Liver (tissue), 9 donors: ENCODE measurements around the gene ARID5B. TPM values are rescaled to one million over a fixed set of nuclear protein-coding genes. Genes with fewer than 3 reads are reported as not detected.

Experiments used
- DNase-seq: peaks from one replicate; pipeline ENCODE4 v3.0.0-alpha.2; 2017; ENCODE audit warnings: low spot score
- H3K27ac ChIP-seq, 2 donors: one replicate each; pipeline ENCODE4 v1.7.0; 2013; ENCODE audit warnings: inconsistent platforms in 2 of 2, low read length in 2 of 2, control low read depth in 1 of 2, low read depth in 1 of 2, mild to moderate bottlenecking in 1 of 2
- H3K27me3 ChIP-seq, 4 donors: one replicate each; pipeline versions ENCODE4 v1.6.1 to v1.7.0; 2013; ENCODE audit warnings: low read length in 3 of 4, inconsistent platforms in 1 of 4, mild to moderate bottlenecking in 1 of 4, moderate library complexity in 1 of 4; ENCODE audit not compliant: control insufficient read depth in 4 of 4, insufficient read depth in 4 of 4
- H3K36me3 ChIP-seq, 4 donors: one replicate each; pipeline versions ENCODE4 v1.6.1 to v1.7.0; 2013; ENCODE audit warnings: low read length in 3 of 4, mild to moderate bottlenecking in 3 of 4, low read depth in 1 of 4, moderate library complexity in 1 of 4; ENCODE audit not compliant: control insufficient read depth in 4 of 4, insufficient read depth in 3 of 4
- H3K4me1 ChIP-seq, 4 donors: one replicate each; pipeline versions ENCODE4 v1.6.1 to v1.7.0; 2013; ENCODE audit warnings: low read length in 3 of 4, mild to moderate bottlenecking in 3 of 4, moderate library complexity in 1 of 4; ENCODE audit not compliant: control insufficient read depth in 4 of 4, insufficient read depth in 4 of 4
- H3K4me3 ChIP-seq, 3 donors: one replicate each; pipeline versions ENCODE4 v1.6.1 to v1.7.0; 2013; ENCODE audit warnings: low read length in 3 of 3, control low read depth in 1 of 3, low read depth in 1 of 3, mild to moderate bottlenecking in 1 of 3
- H3K9ac ChIP-seq, 2 donors: one replicate each; pipeline ENCODE4 v1.7.0; 2013; ENCODE audit warnings: low read length in 2 of 2, mild to moderate bottlenecking in 2 of 2, moderate library complexity in 2 of 2, control low read depth in 1 of 2, low read depth in 1 of 2
- H3K9me3 ChIP-seq, 4 donors: one replicate each; pipeline versions ENCODE4 v1.6.1 to v1.7.0; 2013; ENCODE audit warnings: low read length in 3 of 4; ENCODE audit not compliant: control insufficient read depth in 4 of 4
- ATF3 ChIP-seq: IDR thresholded peaks from 2 replicates; pipeline ENCODE4 v1.6.1; 2016; ENCODE audit warnings: antibody characterized with exemption
- CTCF ChIP-seq: fragments of 150-350 bp; IDR thresholded peaks from 2 replicates; pipeline ENCODE4 v1.5.1; 2017; ENCODE audit warnings: improper control_type of control experiment, low read depth, low read length; ENCODE audit not compliant: missing input control
- EGR1 ChIP-seq, 2 donors: IDR thresholded peaks; 2 replicates each; pipeline ENCODE4 v1.6.1; 2016 to 2018; ENCODE audit warnings: antibody characterized with exemption in 2 of 2, low read depth in 2 of 2
- FOXA1 ChIP-seq: IDR thresholded peaks from 2 replicates; pipeline ENCODE4 v1.6.1; 2016; ENCODE audit warnings: antibody characterized with exemption
- FOXA2 ChIP-seq: IDR thresholded peaks from 2 replicates; pipeline ENCODE4 v1.6.1; 2016; ENCODE audit warnings: antibody characterized with exemption
- GABPA ChIP-seq, 2 donors: IDR thresholded peaks in 1 of 2; conservative IDR thresholded peaks in 1 of 2; 2 replicates each; pipeline ENCODE4 v1.6.1; 2016; ENCODE audit warnings: antibody characterized with exemption in 2 of 2, mild to moderate bottlenecking in 1 of 2, moderate library complexity in 1 of 2
- HNF4A ChIP-seq, 2 donors: conservative IDR thresholded peaks; 2 replicates each; pipeline ENCODE4 v1.6.1; 2016; ENCODE audit warnings: antibody characterized with exemption in 2 of 2, mild to moderate bottlenecking in 2 of 2
- HNF4G ChIP-seq: IDR thresholded peaks from 2 replicates; pipeline ENCODE4 v1.6.1; 2016; ENCODE audit warnings: antibody characterized with exemption
- JUND ChIP-seq, 2 donors: IDR thresholded peaks; 2 replicates each; pipeline ENCODE4 v1.6.1; 2016; ENCODE audit warnings: antibody characterized with exemption in 2 of 2
- NR2F2 ChIP-seq: IDR thresholded peaks from 2 replicates; pipeline ENCODE4 v1.6.1; 2016; ENCODE audit warnings: antibody characterized with exemption
- RAD21 ChIP-seq, 2 donors: IDR thresholded peaks; 2 replicates each; pipeline ENCODE4 v1.6.1; 2016; ENCODE audit warnings: antibody characterized with exemption in 2 of 2, mild to moderate bottlenecking in 2 of 2
- REST ChIP-seq: IDR thresholded peaks from 2 replicates; pipeline ENCODE4 v1.6.1; 2016; ENCODE audit warnings: antibody characterized with exemption, mild to moderate bottlenecking
- RXRA ChIP-seq, 2 donors: IDR thresholded peaks; 2 replicates each; pipeline ENCODE4 v1.6.1; 2017 to 2018; ENCODE audit warnings: antibody characterized with exemption in 2 of 2, mild to moderate bottlenecking in 1 of 2
- SP1 ChIP-seq: IDR thresholded peaks from 2 replicates; pipeline ENCODE4 v1.6.1; 2018; ENCODE audit warnings: antibody characterized with exemption, mild to moderate bottlenecking
- TAF1 ChIP-seq: conservative IDR thresholded peaks from 2 replicates; pipeline ENCODE4 v1.6.1; 2016; ENCODE audit warnings: antibody characterized with exemption, mild to moderate bottlenecking
- YY1 ChIP-seq: IDR thresholded peaks from 2 replicates; pipeline ENCODE4 v1.6.1; 2016; ENCODE audit warnings: antibody characterized with exemption, mild to moderate bottlenecking
- ZBTB33 ChIP-seq: IDR thresholded peaks from 2 replicates; pipeline ENCODE4 v1.6.1; 2016; ENCODE audit warnings: antibody characterized with exemption
- WGBS: extraction: QIAGEN DNeasy Blood & Tissue Kit; methylation state at CpG from one replicate; pipeline ENCODE4 v1.1.7; 2013; 5-methylcytosine and 5-hydroxymethylcytosine counted together
- polyA plus RNA-seq, 2 donors: library from polyadenylated mRNA; stranded (reverse) in 1 of 2; unstranded in 1 of 2; fragments of 200-250 nt in 1 of 2; fragments of >200 nt in 1 of 2; fragmentation: Nextera tagmentation in 1 of 2; extraction: Ambion mirVana in 1 of 2; gene quantifications; one replicate each; pipeline versions ENCODE4 v1.2.1 to v1.2.3, GENCODE V29; 2013 to 2015
- total RNA-seq, 2 donors: library from RNA; depleted of rRNA; stranded (reverse); fragments of >200 nt; gene quantifications; one replicate each; pipeline ENCODE4 v1.2.3, GENCODE V29; 2014
- TF ChIP-seq, protein P1 (sequence below): IDR thresholded peaks from 2 replicates; pipeline ENCODE4 v1.6.1; 2016; ENCODE audit warnings: antibody characterized with exemption
- donor health status: healthy.
- donor health status: healthy.
- donor health status: healthy.
- donor health status: healthy.
- donor health status: healthy.

ARID5B gene
- total and polyA plus RNA-seq, 4 donors: 1.3 to 6.4 (median 5.2) TPM

DNA sequence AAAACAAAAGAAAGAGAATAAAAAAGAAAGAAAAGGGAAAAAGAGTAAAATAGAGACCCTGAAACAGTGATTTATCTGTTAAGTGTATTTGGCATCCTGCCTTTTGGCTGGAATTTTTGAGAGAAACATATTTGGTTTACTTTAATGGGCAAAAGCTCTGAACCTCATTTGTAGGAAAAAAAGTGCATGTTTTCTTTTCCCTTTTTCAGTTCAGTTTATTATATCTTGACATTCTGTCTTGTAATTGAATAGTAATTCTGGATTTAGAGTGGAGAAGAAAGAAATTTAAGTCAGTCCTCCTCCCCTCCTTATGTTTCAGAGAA is 69.5 kb downstream of the ARID5B start (continued):
- TF ChIP-seq CTCF: no peak
- TF ChIP-seq HNF4A (conservative IDR thresholded peaks at IDR 0.05): no peak
- TF ChIP-seq TAF1: no peak
- no peak for TF ChIP-seq SP1
- TF ChIP-seq NR2F2: no peak
- no peak for TF ChIP-seq HNF4G
- no peak for TF ChIP-seq ATF3

- Histone ChIP-seq H3K27me3 (no peaks in the 10 kb centered on the region), H3K4me3 (no peak overlapping the region), H3K36me3 (no peaks in the 10 kb centered on the region), H3K27ac (no peak overlapping the region), H3K9me3 (no peaks in the 10 kb centered on the region), H3K9ac (no peak overlapping the region), H3K4me1 (peaks cover 0 to 15% (median 6%) of the 10 kb centered on the region in 4 donors)
- TF ChIP-seq HNF4G (no peak), RXRA (IDR thresholded peaks at IDR 0.05) (no peak), ATF3 (no peak), FOXA2 (no peak), YY1 (no peak), EGR1 (IDR thresholded peaks at IDR 0.05; ENCODE audit: low read depth in 2 of 2) (no peak), RAD21 (IDR thresholded peaks at IDR 0.05) (no peak), ZBTB33 (no peak), HNF4A (conservative IDR thresholded peaks at IDR 0.05) (no peak), SP1 (no peak), REST (no peak), CTCF (no peak), TAF1 (no peak), JUND (IDR thresholded peaks at IDR 0.05) (no peak), FOXA1 (no peak), GABPA (IDR thresholded peaks at IDR 0.05 in 1 of 2, conservative IDR thresholded peaks at IDR 0.05 in 1 of 2) (no peak), NR2F2 (no peak)
- TF ChIP-seq, protein P1, sequence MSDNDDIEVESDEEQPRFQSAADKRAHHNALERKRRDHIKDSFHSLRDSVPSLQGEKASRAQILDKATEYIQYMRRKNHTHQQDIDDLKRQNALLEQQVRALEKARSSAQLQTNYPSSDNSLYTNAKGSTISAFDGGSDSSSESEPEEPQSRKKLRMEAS: no peak
- no peak for DNase-seq
- 85% methylated on average over 2 of the region's 2 CpGs for WGBS
Measured at GRCh38 chr10:61973169-61973568, 71.7 kb downstream of the ARID5B start.
